Ovary (tissue), 9 donors: ENCODE data around the gene KCNQ5. TPM values are rescaled to one million over a fixed set of nuclear protein-coding genes. Genes with fewer than 3 reads are reported as not detected.

Source experiments
- DNase-seq, 5 donors: peaks; one replicate each; pipeline ENCODE4 v3.0.0-alpha.2; 2019 to 2020
- H3K27ac ChIP-seq, 2 donors: fragments of 200-600 bp; one replicate each; pipeline versions ENCODE4 v1.5.1 to v1.8.0; 2019 to 2022
- H3K27me3 ChIP-seq: fragments of 200-600 bp; one replicate; pipeline ENCODE4 v1.8.0; 2022
- H3K36me3 ChIP-seq: fragments of 200-600 bp; sonication (generic); one replicate; pipeline ENCODE4 v1.5.1; 2019
- H3K4me1 ChIP-seq: one replicate; pipeline ENCODE4 v1.8.1; 2013; ENCODE audit warnings: mild to moderate bottlenecking, moderate library complexity; ENCODE audit not compliant: insufficient read depth
- H3K4me3 ChIP-seq: fragments of 200-600 bp; sonication (generic); one replicate; pipeline ENCODE4 v1.5.1; 2017
- H3K9me3 ChIP-seq, 2 donors: fragments of 200-600 bp in 1 of 2; sonication (generic) in 1 of 2; one replicate each; pipeline versions ENCODE4 v1.5.1 to v1.8.1; 2013 to 2019; ENCODE audit warnings: mild to moderate bottlenecking in 1 of 2, moderate library complexity in 1 of 2
- EP300 ChIP-seq: sonication (generic); formaldehyde crosslinking; IDR thresholded peaks from one replicate; pipeline ENCODE4 v1.6.1; 2017; ENCODE audit warnings: antibody characterized with exemption
- POLR2A ChIP-seq: fragments of 450-650 bp; IDR thresholded peaks from one replicate; pipeline ENCODE4 v1.6.1; 2017; ENCODE audit warnings: antibody characterized with exemption, mild to moderate bottlenecking, moderate library complexity
- WGBS, 3 donors: extraction: QIAGEN DNeasy Blood & Tissue Kit in 1 of 3; methylation state at CpG; one replicate each; pipeline versions ENCODE4 v1.1.5 to v1.1.7; 2013 to 2017; 5-methylcytosine and 5-hydroxymethylcytosine counted together
- intact Hi-C, 4 donors: fragments of 100-400 bp; cut with DNase I; formaldehyde crosslinking; loops; one replicate each; pipeline versions ENCODE4 v1.11.0 to v1.15.1; 2022 to 2023
- polyA plus RNA-seq, 2 donors: library from polyadenylated mRNA; stranded (reverse); fragments of 200-250 nt in 1 of 2; fragments of 350-450 nt in 1 of 2; fragmentation: Illumina TruSeq in 1 of 2; extraction: RNeasy Lipid Tissue Mini Kit (QIAGEN cat#74804) in 1 of 2; gene quantifications; one replicate each; pipeline ENCODE4 v1.2.3, GENCODE V29; 2013 to 2014
- total RNA-seq, 7 donors: library from RNA; depleted of rRNA in 2 of 7; stranded (reverse); fragments of >200 nt in 2 of 7; fragmentation: NEBNext Ultra II Directional in 3 of 7; extraction: Animal tissue kit (Norgen Biotek cat#: 25700) in 3 of 7; gene quantifications; one replicate each; pipeline versions ENCODE4 v1.1.0 to v1.2.4, GENCODE V29; 2016 to 2023
- TF ChIP-seq, protein P1 (sequence below), 3 donors: fragments of 450-650 bp in 2 of 3; fragments of 200-600 bp in 1 of 3; IDR thresholded peaks; one replicate each; pipeline versions ENCODE4 v1.5.1 to v1.8.0; 2016 to 2022; ENCODE audit warnings: antibody characterized with exemption in 3 of 3, mild to moderate bottlenecking in 1 of 3
- donor health status: DM: no; HTN: no; CAD: no; lungs with moderate emphysema.
- donor health status: DM: no; HTN: no; CAD: no.
- donor health status: Bipolar disorder and iron deficiency.
- donor health status: DM: yes; HTN: yes; CAD: no.
- donor health status: DM: no; HTN: no; CAD: no.
- donor health status: DM: yes; HTN: yes; CAD: no.

KCNQ5 gene
- total and polyA plus RNA-seq, 9 donors: 0.02 to 0.80 (median 0.15) TPM; not detected in 2

- H3K27me3 ChIP-seq: no peaks in the 10 kb centered on the region
- no peaks in the 10 kb centered on the region for H3K36me3 ChIP-seq
- no peaks in the 10 kb centered on the region for H3K9me3 ChIP-seq
- no peaks in the 10 kb centered on the region for H3K4me1 ChIP-seq
- no peak for DNase-seq
- intact Hi-C loops: no loop called here
- H3K4me3 ChIP-seq: no peak overlapping the region
- H3K27ac ChIP-seq: no peak overlapping the region
- TF ChIP-seq, protein P1, sequence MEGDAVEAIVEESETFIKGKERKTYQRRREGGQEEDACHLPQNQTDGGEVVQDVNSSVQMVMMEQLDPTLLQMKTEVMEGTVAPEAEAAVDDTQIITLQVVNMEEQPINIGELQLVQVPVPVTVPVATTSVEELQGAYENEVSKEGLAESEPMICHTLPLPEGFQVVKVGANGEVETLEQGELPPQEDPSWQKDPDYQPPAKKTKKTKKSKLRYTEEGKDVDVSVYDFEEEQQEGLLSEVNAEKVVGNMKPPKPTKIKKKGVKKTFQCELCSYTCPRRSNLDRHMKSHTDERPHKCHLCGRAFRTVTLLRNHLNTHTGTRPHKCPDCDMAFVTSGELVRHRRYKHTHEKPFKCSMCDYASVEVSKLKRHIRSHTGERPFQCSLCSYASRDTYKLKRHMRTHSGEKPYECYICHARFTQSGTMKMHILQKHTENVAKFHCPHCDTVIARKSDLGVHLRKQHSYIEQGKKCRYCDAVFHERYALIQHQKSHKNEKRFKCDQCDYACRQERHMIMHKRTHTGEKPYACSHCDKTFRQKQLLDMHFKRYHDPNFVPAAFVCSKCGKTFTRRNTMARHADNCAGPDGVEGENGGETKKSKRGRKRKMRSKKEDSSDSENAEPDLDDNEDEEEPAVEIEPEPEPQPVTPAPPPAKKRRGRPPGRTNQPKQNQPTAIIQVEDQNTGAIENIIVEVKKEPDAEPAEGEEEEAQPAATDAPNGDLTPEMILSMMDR (IDR thresholded peaks at IDR 0.05): no peak
- TF ChIP-seq POLR2A (no peak), EP300 (no peak)
These were observed 242.9 kb downstream of the KCNQ5 start for GRCh38 chr6:72864799-72865198.

- no peak overlapping the region for H3K27ac ChIP-seq
- intact Hi-C loops: no loop called here
- H3K27me3 ChIP-seq: no peaks in the 10 kb centered on the region
- H3K4me1 ChIP-seq: no peaks in the 10 kb centered on the region
- no peak for DNase-seq
- 83% methylated on average over 2 of the region's 2 CpGs for WGBS, 3 donors
- no peaks in the 10 kb centered on the region for H3K36me3 ChIP-seq
- H3K9me3 ChIP-seq: no peaks in the 10 kb centered on the region
- no peak for TF ChIP-seq EP300
- TF ChIP-seq POLR2A: no peak
- TF ChIP-seq, protein P1 (IDR thresholded peaks at IDR 0.05): no peak
- no peak overlapping the region for H3K4me3 ChIP-seq
These were observed 243.6 kb downstream of the KCNQ5 start for GRCh38 chr6:72865467-72865866.

DNA sequence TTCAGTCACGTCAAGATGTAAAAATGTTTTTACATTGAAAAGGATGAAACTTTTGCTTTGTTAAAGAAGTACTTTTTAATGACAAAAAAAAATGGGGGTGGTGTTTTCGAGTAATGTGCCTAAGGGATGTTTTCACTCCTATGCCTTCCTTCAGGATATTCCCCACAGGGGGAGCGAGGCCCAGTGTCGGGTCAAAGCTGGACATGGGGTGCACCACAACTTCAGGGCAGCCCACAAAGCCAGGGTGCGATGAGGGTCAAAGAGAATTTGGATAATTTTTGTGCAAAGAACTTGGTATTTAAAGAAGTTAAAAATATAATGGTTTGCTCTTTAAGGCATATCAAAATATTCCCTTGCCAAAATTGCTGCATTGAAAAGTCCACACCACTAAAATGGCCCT lies 247.8 kb downstream of the KCNQ5 start:
- H3K4me3 ChIP-seq: no peak overlapping the region

GRCh38 chr6:72873433-72873832 lies 251.6 kb downstream of the KCNQ5 start:
- Histone ChIP-seq H3K36me3 (no peaks in the 10 kb centered on the region), H3K27ac (no peak overlapping the region), H3K9me3 (no peaks in the 10 kb centered on the region), H3K4me1 (no peaks in the 10 kb centered on the region), H3K27me3 (no peaks in the 10 kb centered on the region), H3K4me3 (no peak overlapping the region)
- no peak for TF ChIP-seq POLR2A
- TF ChIP-seq EP300: no peak
- TF ChIP-seq, protein P1 (IDR thresholded peaks at IDR 0.05): no peak
- WGBS, 3 donors: 79 to 92% (median 92%) methylated on average over 1 of the region's 1 CpG
- intact Hi-C loops: no loop called here
- DNase-seq: no peak

More for the DNA sequence above, 247.8 kb downstream of the KCNQ5 start:
- no peaks in the 10 kb centered on the region for H3K27me3 ChIP-seq
- WGBS, 3 donors: 83 to 93% (median 89%) methylated on average over 5 of the region's 5 CpGs
- intact Hi-C loops: no loop called here
- H3K36me3 ChIP-seq: no peaks in the 10 kb centered on the region
- DNase-seq: no peak
- TF ChIP-seq, protein P1 (IDR thresholded peaks at IDR 0.05): no peak
- TF ChIP-seq EP300: no peak
- TF ChIP-seq POLR2A: no peak
- H3K4me1 ChIP-seq: no peaks in the 10 kb centered on the region
- no peak overlapping the region for H3K27ac ChIP-seq
- no peaks in the 10 kb centered on the region for H3K9me3 ChIP-seq

- no peaks in the 10 kb centered on the region for H3K27me3 ChIP-seq
- DNase-seq: no peak
- TF ChIP-seq POLR2A (no peak), EP300 (no peak)
- TF ChIP-seq, protein P1 (IDR thresholded peaks at IDR 0.05): no peak
- no peak overlapping the region for H3K27ac ChIP-seq
- H3K4me3 ChIP-seq: no peak overlapping the region
- no peaks in the 10 kb centered on the region for H3K9me3 ChIP-seq
- H3K36me3 ChIP-seq: no peaks in the 10 kb centered on the region
- intact Hi-C loops: no loop called here
- H3K4me1 ChIP-seq: no peaks in the 10 kb centered on the region
These were observed 254.4 kb downstream of the KCNQ5 start for GRCh38 chr6:72876256-72876655.
